Stimulated activated CD4-positive, alpha-beta T cell treated with anti-CD3 and anti-CD28 coated beads, Interleukin-1b, Interleukin-23, amount 100 ng/mL, for 1 hour (primary cell): ENCODE results near the gene CASP4.
"Not testable (repeated sequence)": the region's sequence is repeated elsewhere in the genome, so short reads cannot be mapped to it uniquely, and the experiment has no call there.

ENCODE experiments used
- DNase-seq, 2 donors: peaks; one replicate each; pipeline ENCODE4 v3.0.0-alpha.2; 2020; ENCODE audit warnings: low read depth in 2 of 2

The CASP4 gene

DNA sequence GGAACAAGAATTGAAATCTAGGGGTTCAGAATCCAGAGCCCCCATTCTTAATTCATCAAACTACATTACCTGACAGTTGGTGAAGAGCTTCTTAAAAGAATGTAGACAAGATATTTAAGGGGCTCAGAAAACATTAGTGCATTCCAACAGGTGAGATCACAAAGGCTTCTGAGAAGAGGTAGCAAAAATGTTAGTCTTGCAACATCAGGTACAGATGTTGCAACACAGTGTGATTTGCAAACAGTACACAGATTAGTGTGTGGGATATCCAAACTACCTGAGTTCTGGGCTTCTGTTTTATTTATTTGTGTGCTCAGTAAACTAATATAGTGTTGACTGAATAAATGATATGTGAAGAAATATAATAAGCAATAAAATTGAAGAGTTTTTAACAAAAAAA, 11.8 kb downstream of the CASP4 start:
- no peak for DNase-seq

GRCh38 chr11:104946907-104947306, 21.5 kb downstream of the CASP4 start:
- no peak for DNase-seq

DNA sequence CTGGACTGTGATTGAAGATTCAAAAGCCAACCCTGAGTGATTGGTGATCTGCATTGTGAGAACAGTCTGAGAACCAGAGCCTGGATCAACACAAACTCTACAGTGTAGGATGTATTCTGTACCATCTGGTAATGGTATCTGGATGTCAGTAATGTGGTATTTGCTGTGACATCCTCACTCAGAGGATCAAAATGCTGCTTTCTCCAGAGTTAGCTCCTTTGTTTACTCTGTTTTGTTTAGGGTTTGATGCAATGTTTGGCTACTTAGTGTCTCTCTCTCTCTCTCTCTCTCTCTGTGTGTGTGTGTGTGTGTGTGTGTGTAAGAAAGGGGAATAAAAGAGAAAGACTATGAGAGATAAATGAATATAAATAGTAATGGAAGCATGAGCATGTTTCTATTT, 24.3 kb downstream of the CASP4 start:
- DNase-seq, result no peak

- DNase-seq, result no peak
Observed at GRCh38 chr11:104943561-104943960, 24.8 kb downstream of the CASP4 start.

DNA sequence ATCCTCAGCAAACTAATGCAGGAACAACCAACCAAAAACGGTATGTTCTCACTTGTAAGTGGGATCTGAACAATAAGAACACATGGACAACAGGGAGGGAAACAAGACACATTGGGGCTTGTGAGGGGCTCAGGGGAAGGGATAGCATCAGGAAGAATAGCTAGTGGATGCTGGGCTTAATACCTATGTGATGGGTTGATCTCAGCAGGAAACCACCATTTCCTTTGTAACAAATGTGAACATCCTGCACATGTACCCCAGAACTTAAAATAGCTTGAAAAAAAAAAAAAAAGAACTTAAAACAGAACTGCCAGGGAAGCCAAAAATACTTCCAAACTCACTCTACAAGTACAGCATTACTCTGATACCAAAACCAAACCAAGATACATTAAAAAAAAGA, 33.8 kb downstream of the CASP4 start:
- no peak for DNase-seq

- DNase-seq, result not testable (repeated sequence)
Observed at GRCh38 chr11:104934073-104934472, 34.3 kb downstream of the CASP4 start.

DNA sequence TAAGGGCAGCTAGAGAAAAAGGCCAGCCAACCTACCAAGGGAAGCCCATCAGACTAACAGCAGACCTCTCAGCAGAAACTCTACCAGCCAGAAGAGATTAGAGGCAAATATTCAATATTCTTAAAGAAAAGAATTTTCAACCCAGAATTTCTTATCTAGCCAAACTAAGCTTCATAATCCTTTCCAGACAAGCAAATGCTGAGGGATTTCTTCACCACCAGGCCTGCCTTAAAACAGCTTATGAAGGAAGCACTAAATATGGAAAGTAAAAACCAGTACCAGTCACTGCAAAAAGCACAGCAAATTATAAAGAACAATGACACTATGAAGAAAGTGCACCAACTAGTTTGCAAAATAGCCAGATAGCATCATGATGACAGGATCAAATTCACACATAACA, 39.6 kb downstream of the CASP4 start:
- DNase-seq, result no peak

- no peak for DNase-seq
Observed at GRCh38 chr11:104926771-104927611, 41.4 kb downstream of the CASP4 start.

GRCh38 chr11:104925850-104926249, 42.5 kb downstream of the CASP4 start:
- no peak for DNase-seq

- no peak for DNase-seq
Observed at GRCh38 chr11:104918113-104918824, 50.1 kb downstream of the CASP4 start.

- DNase-seq, result no peak
Observed at GRCh38 chr11:104917271-104918112, 50.9 kb downstream of the CASP4 start.

- no peak for DNase-seq
Observed at GRCh38 chr11:104916442-104916841, 51.9 kb downstream of the CASP4 start.

DNA sequence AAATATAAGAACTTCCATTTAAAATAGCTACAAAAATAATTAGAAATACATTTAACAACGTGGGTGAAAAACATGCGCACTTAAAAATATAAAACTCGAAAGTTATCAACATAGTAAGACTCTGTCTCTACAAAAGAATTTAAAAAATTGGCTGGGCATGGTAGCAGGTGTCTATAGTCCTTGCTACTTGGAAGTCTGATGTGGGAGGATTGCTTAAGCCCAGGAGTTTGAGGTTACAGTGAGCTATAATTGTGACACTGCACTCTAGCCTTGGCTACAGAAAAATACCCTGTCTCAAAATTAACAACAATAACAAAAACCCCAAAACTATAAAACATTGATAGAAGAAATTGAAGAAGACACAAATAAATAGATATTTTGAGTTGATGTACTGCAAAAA, 56.3 kb downstream of the CASP4 start:
- no peak for DNase-seq

DNA sequence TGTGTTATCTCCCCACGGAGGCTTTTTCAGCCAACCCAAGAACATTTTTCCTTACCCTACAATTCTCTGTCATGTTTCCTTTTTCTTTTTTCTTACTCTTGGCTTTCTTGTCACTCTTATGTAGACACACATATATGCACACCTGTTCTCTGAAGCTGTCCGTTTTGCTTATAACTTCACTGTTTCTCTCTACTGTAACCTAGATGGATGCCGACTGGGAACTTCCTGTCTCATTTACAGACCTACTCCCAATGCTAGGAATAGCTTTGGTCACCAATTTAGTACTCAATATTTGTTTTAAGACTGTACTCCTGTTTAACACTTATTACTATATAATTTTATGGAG, 60.2 kb downstream of the CASP4 start:
- no peak for DNase-seq

- no peak for DNase-seq
Observed at GRCh38 chr11:104907521-104908185, 60.7 kb downstream of the CASP4 start.

DNA sequence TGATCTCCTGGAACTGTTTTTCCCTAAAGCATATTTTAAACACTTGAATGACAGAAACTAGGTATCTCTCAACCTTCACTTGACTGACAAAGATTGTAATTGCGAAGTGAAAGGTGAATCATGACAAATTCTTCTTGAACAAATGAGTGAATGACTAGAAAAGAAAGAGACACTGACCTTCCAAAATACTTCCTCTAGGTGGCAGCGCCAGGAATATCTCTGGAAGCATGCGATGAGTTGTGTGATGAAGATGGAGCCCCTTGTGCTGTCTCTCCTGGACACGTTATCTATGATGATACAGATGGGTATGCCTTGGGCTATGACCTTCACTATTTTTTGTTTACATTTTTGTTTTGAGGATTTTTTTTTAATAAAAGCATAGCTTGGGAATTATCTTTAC, 63.1 kb downstream of the CASP4 start:
- DNase-seq, result no peak

- no peak for DNase-seq
Observed at GRCh38 chr11:104899226-104899625, 69.1 kb downstream of the CASP4 start.

GRCh38 chr11:104898685-104899013, 69.7 kb downstream of the CASP4 start:
- no peak for DNase-seq

DNA sequence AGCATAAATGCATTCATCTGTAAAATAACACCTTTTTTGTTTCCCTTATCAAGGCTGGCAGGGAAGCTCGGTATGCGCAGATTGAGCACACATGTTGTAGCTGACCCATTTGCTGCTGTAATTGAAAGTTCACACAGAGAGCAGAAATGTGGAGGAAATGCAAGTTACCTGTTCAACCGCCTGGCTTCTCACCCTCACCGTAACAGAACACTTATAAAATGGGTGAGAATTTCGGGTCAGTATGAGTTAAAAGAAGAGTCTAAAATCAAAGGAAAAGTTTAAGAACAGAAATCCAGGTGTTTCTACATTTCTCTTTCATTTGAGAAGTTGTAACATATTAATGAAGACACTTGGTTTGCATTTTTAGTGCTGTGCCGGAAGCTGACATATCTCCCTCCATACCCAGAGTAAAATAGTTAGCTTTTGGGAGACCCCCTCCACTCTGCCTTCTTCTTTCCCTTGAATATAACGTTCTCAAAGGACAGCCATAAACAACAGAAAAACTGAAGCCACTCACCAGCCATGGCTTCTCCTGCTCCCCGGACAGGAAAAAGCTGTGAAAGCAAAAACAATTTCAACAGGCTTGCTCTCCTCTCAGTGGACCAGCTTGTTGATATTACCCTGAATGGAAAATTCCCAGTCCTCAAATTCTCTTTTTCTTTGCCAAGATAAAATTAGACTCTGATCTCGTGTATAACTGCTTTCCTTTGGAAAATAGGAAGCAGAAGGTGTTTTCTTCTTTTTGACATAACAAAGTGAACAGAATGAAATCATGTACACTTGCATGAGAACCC, 70.3 kb downstream of the CASP4 start, which contains the start of gene CASP12:
Gene CASP12, minus strand, starts transcription at position 570 of the 794 bp plus-strand sequence.
- no peak for DNase-seq

- DNase-seq, result no peak
Observed at GRCh38 chr11:104895634-104896033, 72.7 kb downstream of the CASP4 start.

DNA sequence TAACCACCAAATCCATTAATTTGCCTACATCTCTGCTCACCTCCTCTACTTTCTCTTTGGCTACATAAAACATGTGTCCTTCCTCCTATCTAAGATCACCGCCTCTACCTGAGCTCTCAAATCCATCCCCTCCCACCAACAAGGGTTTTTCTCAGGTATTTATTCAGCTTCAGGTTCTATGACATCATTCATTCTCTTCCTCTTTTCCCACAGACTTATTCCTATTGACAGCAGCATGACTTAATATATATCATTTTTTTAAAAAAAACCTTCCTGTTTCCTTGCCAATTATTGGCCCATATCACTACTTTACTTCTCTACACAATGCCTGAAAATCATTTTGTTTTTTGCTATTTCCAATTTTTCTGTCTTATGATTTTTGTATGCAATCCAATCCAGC, 74.5 kb downstream of the CASP4 start:
- DNase-seq, result no peak
